K562 (cell line): ENCODE results near the gene FBXL3. TPM values are rescaled to one million over a fixed set of nuclear protein-coding genes. Genes with fewer than 3 reads are reported as not detected.

Experiments
- ATAC-seq: fragments of 200-7000 bp; cut with Tn5 transposase; 3 replicates; pipeline ENCODE4 v1.9.1; 2020; ENCODE audit warnings: moderate library complexity
- BruUV-seq: library from RNA; stranded (reverse); fragments of 400-500 nt; replicated peaks from 2 replicates; lab custom pipeline; 2021; lab: Mats Ljungman, UMichigan
- CTCF ChIA-PET: fragments of 300-600 bp; formaldehyde crosslinking; extraction: SDS; loops from one replicate; lab custom pipeline; 2021; ENCODE audit warnings: low intra/inter-chr PET ratio; lab: Yijun Ruan, JAX
- POLR2A ChIA-PET: fragments of 300-600, 350-650 bp; sonication (Branson Sonifier 250); formaldehyde crosslinking; extraction: SDS; loops from one replicate; lab custom pipeline; 2021; ENCODE audit warnings: antibody characterized with exemption, inconsistent platforms; lab: Yijun Ruan, JAX
- DNase-seq, 4 experiments: peaks; one replicate each; pipeline versions ENCODE4 v3.0.0 to v3.0.0-alpha.2; 2011 to 2018; ENCODE audit warnings: low spot score in 3 of 4, mixed read lengths in 3 of 4; ENCODE audit errors: extremely low read depth in 1 of 4
- FAIRE-seq: peaks from 2 replicates; lab custom pipeline; 2011; peaks lifted over from hg19 to GRCh38; lab: Jason Lieb, UNC
- H2AFZ ChIP-seq: 2 replicates; pipeline ENCODE4 v1.6.0; 2011; ENCODE audit warnings: low read depth, low read length, control low read depth, inconsistent platforms
- H3K27ac ChIP-seq: fragments of 200-600 bp; 3 replicates; pipeline ENCODE4 v1.8.0; 2011; ENCODE audit warnings: low read depth, mild to moderate bottlenecking, control low read depth, inconsistent platforms, low read length, moderate library complexity, mixed read lengths; ENCODE audit errors: extremely low read depth
- H3K27me3 ChIP-seq, 2 experiments: fragments of 300-600 bp in 1 of 2; 2 replicates in 1 of 2; 3 replicates in 1 of 2; pipeline versions ENCODE4 v1.6.0 to v1.8.0; 2011; ENCODE audit warnings: inconsistent platforms in 2 of 2, low read length in 2 of 2, mild to moderate bottlenecking in 1 of 2, mixed read lengths in 1 of 2, moderate library complexity in 1 of 2; ENCODE audit not compliant: control insufficient read depth in 2 of 2, insufficient read depth in 2 of 2
- H3K36me3 ChIP-seq: fragments of 300-600 bp; 3 replicates; pipeline ENCODE4 v1.8.0; 2011; ENCODE audit warnings: mild to moderate bottlenecking, low read length, inconsistent platforms; ENCODE audit not compliant: control insufficient read depth, insufficient read depth
- H3K4me1 ChIP-seq, 2 experiments: fragments of 200-600 bp in 1 of 2; replicated peaks in 1 of 2; 2 replicates in 1 of 2; 3 replicates in 1 of 2; pipeline versions ENCODE4 v1.5.1 to v1.8.0; 2011; ENCODE audit warnings: inconsistent platforms in 2 of 2, low read length in 2 of 2, mild to moderate bottlenecking in 1 of 2, mixed read lengths in 1 of 2, moderate library complexity in 1 of 2; ENCODE audit not compliant: control insufficient read depth in 2 of 2, insufficient read depth in 2 of 2
- H3K4me2 ChIP-seq: 2 replicates; pipeline ENCODE4 v1.6.1; 2011; ENCODE audit warnings: low read length, control low read depth, inconsistent platforms, mixed read lengths; ENCODE audit not compliant: insufficient read depth
- H3K4me3 ChIP-seq: fragments of 200-600 bp; sonication (generic), shearing (Covaris generic); 2 replicates; pipeline ENCODE4 v1.5.1; 2016; ENCODE audit warnings: control low read depth, inconsistent platforms
- H3K79me2 ChIP-seq: fragments of 200-600 bp; 3 replicates; pipeline ENCODE4 v1.8.0; 2011; ENCODE audit warnings: low read length, inconsistent platforms; ENCODE audit not compliant: control insufficient read depth, insufficient read depth
- H3K9ac ChIP-seq, 2 experiments: 2 replicates each; pipeline versions ENCODE4 v1.6.0 to v1.6.1; 2011; ENCODE audit warnings: low read depth in 2 of 2, low read length in 2 of 2, control low read depth in 1 of 2, inconsistent platforms in 1 of 2, mild to moderate bottlenecking in 1 of 2, mixed read lengths in 1 of 2; ENCODE audit not compliant: insufficient read depth in 1 of 2
- H3K9me1 ChIP-seq: one replicate; pipeline ENCODE4 v1.6.0; 2011; ENCODE audit warnings: inconsistent platforms, mild to moderate bottlenecking, low read length, moderate library complexity; ENCODE audit not compliant: control insufficient read depth, insufficient read depth
- H3K9me3 ChIP-seq: replicated peaks from 2 replicates; pipeline ENCODE4 v1.5.1; 2011; ENCODE audit warnings: low read depth, low read length, inconsistent platforms; ENCODE audit not compliant: control insufficient read depth, insufficient read depth
- H4K20me1 ChIP-seq: replicated peaks from 2 replicates; pipeline ENCODE4 v1.6.1; 2011; ENCODE audit warnings: low read length, inconsistent platforms, mixed read lengths; ENCODE audit not compliant: control insufficient read depth, insufficient read depth
- CBX2 ChIP-seq: fragments of 200-600 bp; sonication (generic); IDR thresholded peaks from one replicate; pipeline ENCODE4 v1.6.1; 2012; ENCODE audit warnings: mild to moderate bottlenecking, low read length, inconsistent platforms; ENCODE audit not compliant: insufficient read depth, poor library complexity, severe bottlenecking
- HNRNPH1 ChIP-seq: fragments of 200-400 bp; formaldehyde crosslinking; optimal IDR thresholded peaks from 2 replicates; pipeline ENCODE3; 2017; ENCODE audit warnings: low read depth, mild to moderate bottlenecking, low read length, moderate library complexity
- JUNB ChIP-seq: fragments of 450-650 bp; formaldehyde crosslinking; conservative IDR thresholded peaks from 2 replicates; pipeline ENCODE4 v1.4.0; 2020; ENCODE audit warnings: mild to moderate bottlenecking
- MCM7 ChIP-seq, 2 experiments: fragments of 450-650 bp; IDR thresholded peaks; 2 replicates each; pipeline ENCODE4 v1.6.1; 2016 to 2018
- MYNN ChIP-seq, 2 experiments: sonication (generic); formaldehyde crosslinking in 1 of 2; IDR thresholded peaks; 2 replicates each; pipeline versions ENCODE4 v1.5.0 to v1.6.1; 2016 to 2020; ENCODE audit warnings: antibody characterized with exemption in 1 of 2, missing genetic modification reagents in 1 of 2
- RAD21 ChIP-seq, 2 experiments: fragments of 250-450 bp in 1 of 2; fragments of 450-650 bp in 1 of 2; sonication (Bioruptor Pico) in 1 of 2; formaldehyde crosslinking in 1 of 2; IDR thresholded peaks in 1 of 2; conservative IDR thresholded peaks in 1 of 2; 2 replicates each; pipeline versions ENCODE4 v1.4.0 to v1.8.0; 2020 to 2022; ENCODE audit warnings: mild to moderate bottlenecking in 2 of 2, moderate library complexity in 1 of 2
- SLC30A9 ChIP-seq: fragments of 250-450 bp; sonication (Bioruptor Pico); IDR thresholded peaks from 2 replicates; pipeline ENCODE4 v1.8.0; 2022; ENCODE audit warnings: mild to moderate bottlenecking, moderate library complexity
- SP1 ChIP-seq: sonication (generic); formaldehyde crosslinking; IDR thresholded peaks from 2 replicates; pipeline ENCODE4 v1.8.1; 2022; ENCODE audit warnings: mild to moderate bottlenecking, missing genetic modification reagents
- TEAD4 ChIP-seq, 2 experiments: sonication (generic) in 1 of 2; formaldehyde crosslinking in 1 of 2; IDR thresholded peaks; 2 replicates each; pipeline versions ENCODE4 v1.6.1 to v1.8.0; 2012 to 2022; ENCODE audit warnings: borderline replicate concordance in 1 of 2, inconsistent platforms in 1 of 2, low read length in 1 of 2, mild to moderate bottlenecking in 1 of 2, missing genetic modification reagents in 1 of 2
- TFAM ChIP-seq: fragments of 250-450 bp; sonication (Bioruptor Pico); conservative IDR thresholded peaks from 2 replicates; pipeline ENCODE4 v1.5.0; 2021; ENCODE audit warnings: mild to moderate bottlenecking, moderate library complexity
- ZBTB7A ChIP-seq: IDR thresholded peaks from 2 replicates; pipeline ENCODE4 v1.6.1; 2011; ENCODE audit warnings: low read depth, mild to moderate bottlenecking, low read length, moderate library complexity, borderline replicate concordance; ENCODE audit not compliant: control insufficient read depth
- ZC3H4 ChIP-seq: sonication (generic); formaldehyde crosslinking; IDR thresholded peaks from 2 replicates; pipeline ENCODE4 v1.9.0; 2021; ENCODE audit warnings: missing genetic modification reagents, borderline replicate concordance
- ZFPM2 ChIP-seq: fragments of 250-450 bp; sonication (Bioruptor Pico); IDR thresholded peaks from 2 replicates; pipeline ENCODE4 v1.5.1; 2022; ENCODE audit warnings: mild to moderate bottlenecking
- ZNF584 ChIP-seq: fragments of 200-800 bp; sonication (Bioruptor generic); IDR thresholded peaks from 2 replicates; pipeline ENCODE4 v1.6.1; 2016; ENCODE audit warnings: low read depth, mild to moderate bottlenecking, missing genetic modification characterization, missing compliant biosample characterization
- whole genome bisulfite sequencing: fragments of 100-300 bp; shearing (Covaris generic); methylation state at CpG from one replicate; pipeline ENCODE4 v1.1.6; 2016; ENCODE audit warnings: low coverage, mixed read lengths; ENCODE audit not compliant: insufficient coverage; ENCODE audit errors: missing lambda C conversion rate; 5-methylcytosine and 5-hydroxymethylcytosine counted together
- in situ Hi-C: fragments of 300-500 bp; cut with MboI; formaldehyde crosslinking; loops from 4 replicates; pipeline ENCODE4 v1.15.0; 2018; ENCODE audit warnings: inconsistent platforms, mixed read lengths
- intact Hi-C: fragments of 100-400 bp; cut with micrococcal nuclease; formaldehyde crosslinking; loops from 2 replicates; pipeline ENCODE4 v1.14.2; 2022
- polyA plus RNA-seq, 8 experiments: library from polyadenylated mRNA; depleted of rRNA in 4 of 8; stranded (reverse) in 5 of 8; unstranded in 3 of 8; fragments of >200 nt; fragmentation: Nextera tagmentation in 2 of 8; fragmentation: Illumina TruSeq in 1 of 8; extraction: Ambion mirVana in 2 of 8; extraction: Trizol in 1 of 8; gene quantifications; 2 replicates each; pipeline versions ENCODE4 v1.2.1 to v1.2.3, GENCODE V29; 2011 to 2014; ENCODE audit warnings: inconsistent platforms in 1 of 8, missing spikeins in 1 of 8
- total RNA-seq, 7 experiments: library from RNA; depleted of rRNA in 6 of 7; stranded (reverse); fragments of >200 nt in 6 of 7; fragmentation: Illumina TruSeq in 2 of 7; extraction: Trizol in 2 of 7; gene quantifications; 2 replicates each; pipeline versions ENCODE4 v1.2.1 to v1.2.3, GENCODE V29; 2011 to 2021; ENCODE audit warnings: low replicate concordance in 1 of 7
- TF ChIP-seq, protein P1 (sequence below): fragments of 250-450 bp; sonication (Bioruptor Pico); IDR thresholded peaks from 2 replicates; pipeline ENCODE4 v1.5.0; 2020; ENCODE audit warnings: mild to moderate bottlenecking
- TF ChIP-seq, protein P2 (sequence below), 2 experiments: IDR thresholded peaks; 2 replicates each; pipeline ENCODE4 v1.6.1; 2011; ENCODE audit warnings: borderline replicate concordance in 1 of 2, control low read depth in 1 of 2, low read depth in 1 of 2, low read length in 1 of 2, mild to moderate bottlenecking in 1 of 2, mixed read lengths in 1 of 2, moderate library complexity in 1 of 2; ENCODE audit not compliant: insufficient read depth in 1 of 2, insufficient read length in 1 of 2, poor library complexity in 1 of 2, severe bottlenecking in 1 of 2; ENCODE audit errors: extremely low read depth in 1 of 2
- TF ChIP-seq, protein P3 (sequence below): fragments of 450-650 bp; IDR thresholded peaks from 2 replicates; pipeline ENCODE4 v1.6.1; 2016; ENCODE audit warnings: borderline replicate concordance

Gene FBXL3
- total and polyA plus RNA-seq, 9 of the 15 experiments (the other 6 are each of a cell fraction or from before 2014, with no cell fraction given), result 3.8 to 16.4 (median 12.6) TPM

DNA sequence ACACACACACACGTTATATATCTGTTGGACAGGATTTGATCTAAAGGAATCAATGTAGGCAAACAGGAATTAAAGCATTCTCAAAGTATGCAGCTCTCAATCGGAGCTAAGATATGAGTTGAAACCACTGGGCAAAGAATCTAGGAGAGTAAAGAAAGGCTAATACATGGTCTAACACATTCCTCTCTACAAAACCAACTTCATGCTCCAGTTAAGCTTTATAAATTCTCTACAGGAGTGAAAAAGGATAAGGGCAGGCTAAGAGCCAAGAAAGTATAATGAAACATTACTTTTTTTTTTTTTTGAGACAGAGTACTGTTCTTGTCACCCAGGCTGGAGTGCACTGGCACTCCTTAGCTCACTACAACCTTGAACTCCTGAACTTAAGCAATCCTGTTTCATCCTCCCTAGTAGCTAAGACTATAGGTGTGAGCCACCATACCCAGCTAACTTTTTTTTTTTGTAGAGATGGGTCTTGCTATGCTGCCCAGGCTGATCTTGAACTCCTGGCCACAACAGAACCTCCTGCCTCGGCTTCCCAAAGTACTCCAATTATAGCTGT lies 10.6 kb downstream of the FBXL3 start:
- in situ Hi-C loops, result no loop called here
- DNase-seq (no peak), ATAC-seq (no peak), FAIRE-seq (no peak)
- no peak overlapping the region for H2AFZ ChIP-seq
- H3K4me3 ChIP-seq, result no peak overlapping the region
- no peaks in the 10 kb centered on the region for H4K20me1 ChIP-seq
- H3K79me2 ChIP-seq, result peaks cover 24% of the 10 kb centered on the region
- intact Hi-C loops, result no loop called here
- WGBS, result 86% methylated on average over 2 of the region's 3 CpGs
- no peaks in the 10 kb centered on the region for H3K9me3 ChIP-seq
- ChIA-PET CTCF (interaction anchor here (0.6 kb wide), 1 partner anchor 13 kb away, joined by 3 read pairs; no protein-coding TSS in a partner anchor), POLR2A (interaction anchor here (0.7 to 1.5 kb wide), 3 partner anchors 9 to 24 kb away, joined by 3 to 9 read pairs (median 5); no protein-coding TSS in a partner anchor)
- H3K4me2 ChIP-seq, result no peak overlapping the region
- no TSS peak for BruUV-seq
- H3K9me1 ChIP-seq, result no peaks in the 10 kb centered on the region
- H3K4me1 ChIP-seq, result no peaks in the 10 kb centered on the region
- H3K27ac ChIP-seq, result no peak overlapping the region
- no peaks in the 10 kb centered on the region for H3K27me3 ChIP-seq
- H3K9ac ChIP-seq, result no peak overlapping the region
- peaks cover 84% of the 10 kb centered on the region for H3K36me3 ChIP-seq
- TF ChIP-seq, protein P1, sequence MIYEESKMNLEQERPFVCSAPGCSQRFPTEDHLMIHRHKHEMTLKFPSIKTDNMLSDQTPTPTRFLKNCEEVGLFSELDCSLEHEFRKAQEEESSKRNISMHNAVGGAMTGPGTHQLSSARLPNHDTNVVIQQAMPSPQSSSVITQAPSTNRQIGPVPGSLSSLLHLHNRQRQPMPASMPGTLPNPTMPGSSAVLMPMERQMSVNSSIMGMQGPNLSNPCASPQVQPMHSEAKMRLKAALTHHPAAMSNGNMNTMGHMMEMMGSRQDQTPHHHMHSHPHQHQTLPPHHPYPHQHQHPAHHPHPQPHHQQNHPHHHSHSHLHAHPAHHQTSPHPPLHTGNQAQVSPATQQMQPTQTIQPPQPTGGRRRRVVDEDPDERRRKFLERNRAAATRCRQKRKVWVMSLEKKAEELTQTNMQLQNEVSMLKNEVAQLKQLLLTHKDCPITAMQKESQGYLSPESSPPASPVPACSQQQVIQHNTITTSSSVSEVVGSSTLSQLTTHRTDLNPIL (CRISPR knock-in tag), result no peak
- TF ChIP-seq ZC3H4 (CRISPR knock-in tag), result no peak
- no peak for TF ChIP-seq CBX2
- TF ChIP-seq ZFPM2 (CRISPR knock-in tag), result no peak
- no peak for TF ChIP-seq ZNF584 (CRISPR knock-in tag)
- no peak for TF ChIP-seq TFAM (CRISPR knock-in tag)
- no peak for TF ChIP-seq SP1
- TF ChIP-seq JUNB, result no peak
- no peak for TF ChIP-seq SLC30A9 (CRISPR knock-in tag)
- TF ChIP-seq RAD21 (CRISPR knock-in tag; conservative IDR thresholded peaks at IDR 0.05 in 1 of 2, IDR thresholded peaks at IDR 0.05 in 1 of 2), result no peak
- TF ChIP-seq MCM7 (IDR thresholded peaks at IDR 0.05), result no peak
- no peak for TF ChIP-seq ZBTB7A
- TF ChIP-seq HNRNPH1, result no peak
- TF ChIP-seq, protein P2, sequence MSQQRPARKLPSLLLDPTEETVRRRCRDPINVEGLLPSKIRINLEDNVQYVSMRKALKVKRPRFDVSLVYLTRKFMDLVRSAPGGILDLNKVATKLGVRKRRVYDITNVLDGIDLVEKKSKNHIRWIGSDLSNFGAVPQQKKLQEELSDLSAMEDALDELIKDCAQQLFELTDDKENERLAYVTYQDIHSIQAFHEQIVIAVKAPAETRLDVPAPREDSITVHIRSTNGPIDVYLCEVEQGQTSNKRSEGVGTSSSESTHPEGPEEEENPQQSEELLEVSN (IDR thresholded peaks at IDR 0.05; ENCODE audit: borderline replicate concordance in 1 of 2, extremely low read depth in 1 of 2, insufficient read depth in 1 of 2, insufficient read length in 1 of 2, low read depth in 1 of 2, low read length in 1 of 2, poor library complexity in 1 of 2, severe bottlenecking in 1 of 2), result no peak
- TF ChIP-seq MYNN (IDR thresholded peaks at IDR 0.05), result no peak
- no peak for TF ChIP-seq MYNN (CRISPR knock-in tag; IDR thresholded peaks at IDR 0.05)
- TF ChIP-seq TEAD4 (IDR thresholded peaks at IDR 0.05; ENCODE audit: low read length), result no peak
- no peak for TF ChIP-seq TEAD4 (CRISPR knock-in tag; IDR thresholded peaks at IDR 0.05; ENCODE audit: borderline replicate concordance)
- TF ChIP-seq, protein P3, sequence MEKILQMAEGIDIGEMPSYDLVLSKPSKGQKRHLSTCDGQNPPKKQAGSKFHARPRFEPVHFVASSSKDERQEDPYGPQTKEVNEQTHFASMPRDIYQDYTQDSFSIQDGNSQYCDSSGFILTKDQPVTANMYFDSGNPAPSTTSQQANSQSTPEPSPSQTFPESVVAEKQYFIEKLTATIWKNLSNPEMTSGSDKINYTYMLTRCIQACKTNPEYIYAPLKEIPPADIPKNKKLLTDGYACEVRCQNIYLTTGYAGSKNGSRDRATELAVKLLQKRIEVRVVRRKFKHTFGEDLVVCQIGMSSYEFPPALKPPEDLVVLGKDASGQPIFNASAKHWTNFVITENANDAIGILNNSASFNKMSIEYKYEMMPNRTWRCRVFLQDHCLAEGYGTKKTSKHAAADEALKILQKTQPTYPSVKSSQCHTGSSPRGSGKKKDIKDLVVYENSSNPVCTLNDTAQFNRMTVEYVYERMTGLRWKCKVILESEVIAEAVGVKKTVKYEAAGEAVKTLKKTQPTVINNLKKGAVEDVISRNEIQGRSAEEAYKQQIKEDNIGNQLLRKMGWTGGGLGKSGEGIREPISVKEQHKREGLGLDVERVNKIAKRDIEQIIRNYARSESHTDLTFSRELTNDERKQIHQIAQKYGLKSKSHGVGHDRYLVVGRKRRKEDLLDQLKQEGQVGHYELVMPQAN, result no peak
